Neural progenitor cell (in vitro differentiated cells): ENCODE results near the gene EDN3.

Experiments
- CTCF ChIP-seq: fragments of 200-600 bp; sonication (generic); IDR thresholded peaks from 2 replicates; pipeline ENCODE4 v1.5.1; 2017; ENCODE audit warnings: antibody characterized with exemption, mild to moderate bottlenecking
- EZH2 ChIP-seq: fragments of 200-600 bp; sonication (generic); IDR thresholded peaks from 2 replicates; pipeline ENCODE4 v1.6.1; 2017; ENCODE audit warnings: antibody characterized with exemption, mild to moderate bottlenecking, moderate library complexity

GRCh38 chr20:59268870-59269269, 31.5 kb upstream of the EDN3 start:
- TF ChIP-seq CTCF (no peak), EZH2 (no peak)
